B cell (primary cell): ENCODE results near the gene CD8A.
"Not testable (repeated sequence)": the region's sequence is repeated elsewhere in the genome, so short reads cannot be mapped to it uniquely, and the experiment has no call there.

Experiments used
- CTCF ChIP-seq: fragments of 200-600 bp; IDR thresholded peaks from one replicate; pipeline ENCODE4 v1.8.0; 2022; ENCODE audit warnings: antibody characterized with exemption, mild to moderate bottlenecking
- EZH2 ChIP-seq: IDR thresholded peaks from 2 replicates; pipeline ENCODE4 v1.6.1; 2012; ENCODE audit warnings: borderline replicate concordance, low read depth, mild to moderate bottlenecking, moderate library complexity, low read length; ENCODE audit not compliant: insufficient read depth, poor library complexity, severe bottlenecking

DNA sequence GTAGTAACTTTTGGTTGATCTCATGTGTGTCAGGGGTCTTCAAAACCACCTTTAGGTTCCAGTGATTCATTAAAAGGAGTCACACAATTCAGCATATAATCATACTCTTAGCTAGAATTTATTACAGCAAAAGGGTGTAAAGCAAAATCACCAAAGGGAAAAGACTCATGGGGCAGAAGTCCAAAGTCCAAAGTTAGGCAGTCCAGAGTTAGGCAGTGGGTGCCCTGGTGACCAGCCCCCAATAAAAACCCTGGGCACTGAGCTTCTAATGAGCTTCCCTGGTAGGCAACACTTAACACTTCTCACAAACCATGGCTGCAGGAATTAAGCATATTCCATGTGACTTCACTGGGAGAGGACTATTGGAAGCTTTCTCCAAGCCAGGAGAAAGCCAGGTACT lies 51.2 kb downstream of the CD8A start:
- not testable (repeated sequence) for TF ChIP-seq CTCF, EZH2
